ENCODE data around the gene DCAF8L1. TPM values are rescaled to one million over a fixed set of nuclear protein-coding genes. Genes with fewer than 3 reads are reported as not detected.
"Not testable (repeated sequence)": the region's sequence is repeated elsewhere in the genome, so short reads cannot be mapped to it uniquely, and the experiment has no call there.

Gene DCAF8L1
- polyA plus RNA-seq, 1 experiment = not detected

GRCh38 chrX:27964432-27964831 is 16.8 kb downstream of the DCAF8L1 start:
- ChIA-PET POLR2A (no interaction called here), CTCF (no interaction called here)
- DNase-seq (ENCODE audit: low read depth) = no peak
- TF ChIP-seq, protein P1, sequence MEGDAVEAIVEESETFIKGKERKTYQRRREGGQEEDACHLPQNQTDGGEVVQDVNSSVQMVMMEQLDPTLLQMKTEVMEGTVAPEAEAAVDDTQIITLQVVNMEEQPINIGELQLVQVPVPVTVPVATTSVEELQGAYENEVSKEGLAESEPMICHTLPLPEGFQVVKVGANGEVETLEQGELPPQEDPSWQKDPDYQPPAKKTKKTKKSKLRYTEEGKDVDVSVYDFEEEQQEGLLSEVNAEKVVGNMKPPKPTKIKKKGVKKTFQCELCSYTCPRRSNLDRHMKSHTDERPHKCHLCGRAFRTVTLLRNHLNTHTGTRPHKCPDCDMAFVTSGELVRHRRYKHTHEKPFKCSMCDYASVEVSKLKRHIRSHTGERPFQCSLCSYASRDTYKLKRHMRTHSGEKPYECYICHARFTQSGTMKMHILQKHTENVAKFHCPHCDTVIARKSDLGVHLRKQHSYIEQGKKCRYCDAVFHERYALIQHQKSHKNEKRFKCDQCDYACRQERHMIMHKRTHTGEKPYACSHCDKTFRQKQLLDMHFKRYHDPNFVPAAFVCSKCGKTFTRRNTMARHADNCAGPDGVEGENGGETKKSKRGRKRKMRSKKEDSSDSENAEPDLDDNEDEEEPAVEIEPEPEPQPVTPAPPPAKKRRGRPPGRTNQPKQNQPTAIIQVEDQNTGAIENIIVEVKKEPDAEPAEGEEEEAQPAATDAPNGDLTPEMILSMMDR (IDR thresholded peaks at IDR 0.05; ENCODE audit: insufficient read depth, low read depth, low read length) = no peak
- no peaks in the 10 kb centered on the region for H3K27me3 ChIP-seq (ENCODE audit: control insufficient read depth, insufficient read depth, low read length)
- H3K36me3 ChIP-seq (ENCODE audit: control insufficient read depth, insufficient read depth, low read length) = no peaks in the 10 kb centered on the region
- H3K4me3 ChIP-seq (ENCODE audit: low read depth, low read length) = no peak overlapping the region

GRCh38 chrX:27960410-27960809 is 20.8 kb downstream of the DCAF8L1 start:
- DNase-seq (ENCODE audit: low read depth); POLR2A ChIA-PET: not testable (repeated sequence)

DNA sequence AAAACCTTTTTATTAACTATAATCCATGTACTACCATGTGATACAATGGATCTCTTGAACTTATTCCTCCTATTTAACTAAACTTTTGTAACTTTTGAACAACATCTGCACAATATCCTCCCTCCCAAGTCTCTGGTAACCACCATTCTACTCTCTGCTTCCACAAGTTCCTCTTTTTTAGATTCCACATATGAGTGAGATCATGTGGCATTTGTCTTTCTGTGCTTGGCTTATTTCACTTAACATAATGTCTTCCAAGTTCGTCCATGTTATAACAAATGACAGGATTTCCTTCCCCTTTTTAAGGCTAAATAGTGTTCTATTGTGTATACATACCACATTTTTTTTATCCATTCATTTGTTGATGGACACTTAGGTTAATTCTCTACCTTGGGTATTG is 28.1 kb downstream of the DCAF8L1 start:
- TF ChIP-seq, protein P1 (IDR thresholded peaks at IDR 0.05; ENCODE audit: insufficient read depth, low read depth, low read length) = no peak
- no peaks in the 10 kb centered on the region for H3K36me3 ChIP-seq (ENCODE audit: control insufficient read depth, insufficient read depth, low read length)
- POLR2A ChIA-PET = no interaction called here

More at GRCh38 chrX:27960410-27960809, 20.8 kb downstream of the DCAF8L1 start:
- H3K27me3 ChIP-seq (ENCODE audit: control insufficient read depth, insufficient read depth, low read length); H3K4me3 ChIP-seq (ENCODE audit: low read depth, low read length); H3K36me3 ChIP-seq (ENCODE audit: control insufficient read depth, insufficient read depth, low read length); CTCF ChIA-PET: not testable (repeated sequence)

DNA sequence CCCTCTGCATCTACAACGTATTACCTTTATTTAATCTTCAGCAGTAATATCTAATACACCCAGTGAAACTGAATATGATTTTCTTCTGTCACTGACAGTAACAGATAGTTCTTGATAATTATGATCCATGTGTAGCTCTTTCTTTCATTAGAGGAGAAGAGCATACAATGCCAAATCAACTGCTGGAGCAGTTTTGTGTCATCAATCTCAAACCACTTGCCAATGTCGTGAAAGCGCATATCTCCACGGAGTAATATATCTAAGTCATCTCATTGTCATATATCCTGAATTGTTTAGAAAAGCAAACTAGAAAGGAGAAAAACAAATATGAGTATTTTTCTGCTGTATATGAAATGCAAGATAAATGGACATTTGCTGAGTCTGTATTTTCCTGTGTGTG is 47.9 kb downstream of the DCAF8L1 start:
- H3K4me3 ChIP-seq (ENCODE audit: low read depth, low read length) = no peak overlapping the region
- no peak for DNase-seq (ENCODE audit: low read depth)
- no peaks in the 10 kb centered on the region for H3K36me3 ChIP-seq (ENCODE audit: control insufficient read depth, insufficient read depth, low read length)
- CTCF ChIA-PET = no interaction called here
- POLR2A ChIA-PET = no interaction called here
- TF ChIP-seq, protein P1 (IDR thresholded peaks at IDR 0.05; ENCODE audit: insufficient read depth, low read depth, low read length) = no peak
- H3K27me3 ChIP-seq (ENCODE audit: control insufficient read depth, insufficient read depth, low read length) = no peaks in the 10 kb centered on the region

More for the DNA sequence above, 28.1 kb downstream of the DCAF8L1 start:
- no peak for DNase-seq (ENCODE audit: low read depth)
- no peaks in the 10 kb centered on the region for H3K27me3 ChIP-seq (ENCODE audit: control insufficient read depth, insufficient read depth, low read length)
- CTCF ChIA-PET = no interaction called here
- H3K4me3 ChIP-seq (ENCODE audit: low read depth, low read length) = no peak overlapping the region

Other genes with a start within 250 kb of the DCAF8L1 start
- not detected in 2 replicates for gene MAGEB10, start 173.5 kb downstream of the DCAF8L1 start, polyA plus RNA-seq (2011; rRNA removed)

Data from BJ (cell line).